ENCODE data around the gene MRPL45. TPM values are rescaled to one million over a fixed set of nuclear protein-coding genes. Genes with fewer than 3 reads are reported as not detected.

Gene MRPL45
- total and polyA plus RNA-seq, 2 donors (not counting 3 experiments of a cell fraction or from before 2014, with no cell fraction given) = 41.2 to 45.5 TPM

DNA sequence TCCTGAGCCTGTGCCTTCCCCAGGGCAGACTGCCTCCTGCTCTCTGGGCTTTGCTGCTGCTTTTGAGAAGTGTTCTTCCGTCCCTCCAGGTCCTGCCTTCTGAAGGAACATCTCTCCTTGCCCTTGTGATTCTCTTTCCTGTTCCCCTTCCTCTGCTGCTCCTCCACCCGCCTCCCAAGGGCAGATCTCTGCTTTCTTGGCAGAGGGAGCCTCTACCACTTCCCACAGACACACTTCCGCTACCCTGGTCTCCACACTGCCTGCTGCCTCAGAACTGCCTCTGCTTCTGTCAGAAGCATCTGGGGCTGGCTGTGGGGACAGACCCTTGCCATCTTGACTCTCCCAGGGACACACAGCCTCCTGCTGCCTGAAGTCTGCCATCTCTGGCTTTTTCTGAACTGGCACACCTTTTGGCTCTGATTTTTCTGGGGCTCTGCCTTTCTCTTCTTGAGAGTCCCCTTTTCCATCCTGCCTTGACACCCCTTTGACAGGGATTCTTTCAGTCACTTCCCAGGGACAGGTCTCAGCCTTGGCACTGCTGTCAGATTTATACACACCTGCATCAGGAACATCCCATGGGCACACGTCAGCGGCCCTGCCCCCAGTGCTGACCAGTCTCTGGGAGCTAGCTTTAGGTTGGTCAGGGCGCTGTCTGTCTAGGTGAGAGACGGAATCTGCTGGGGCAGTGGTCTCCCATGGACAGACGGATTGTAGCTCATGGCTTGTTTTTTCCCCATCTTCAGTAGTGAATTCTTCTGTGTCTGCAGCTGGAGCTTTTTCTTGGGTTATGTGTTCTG, 30.2 kb downstream of the MRPL45 start:
- H3K4me2 ChIP-seq (ENCODE audit: insufficient read depth, low read length) = no peak overlapping the region
- FAIRE-seq (no peak), DNase-seq (ENCODE audit: low read depth, low spot score) (no peak)
- no TSS peak for BruUV-seq (replicated peaks)
- no peak overlapping the region for H3K9ac ChIP-seq (replicated peaks; ENCODE audit: extremely low read depth, insufficient read depth, low read length)
- intact Hi-C loops (cut with micrococcal nuclease) (no loop called here), dilution Hi-C loops (cut with MboI; ENCODE audit: extremely low pct_ligation_motif_present, low sequenced_read_pairs) (no loop called here)
- no peak overlapping the region for H3K4me3 ChIP-seq (replicated peaks in 1 of 3; ENCODE audit: insufficient read depth in 1 of 3, low read depth in 1 of 3, low read length in 3 of 3)
- H3K27me3 ChIP-seq (ENCODE audit: control insufficient read depth in 2 of 2, insufficient read depth in 2 of 2, low read length in 2 of 2) = peaks cover 0 to 3% of the 10 kb centered on the region in 2 experiments
- no peaks in the 10 kb centered on the region for H3K9me1 ChIP-seq (replicated peaks; ENCODE audit: control insufficient read depth, extremely low read depth, insufficient read depth, low read length)
- H3K27ac ChIP-seq (ENCODE audit: insufficient read depth, low read depth, low read length) = no peak overlapping the region
- no peak overlapping the region for H2AFZ ChIP-seq (ENCODE audit: low read depth, low read length)
- CTCF ChIA-PET = interaction anchor here (0.5 to 4.1 kb wide), 5 partner anchors 8 to 87 kb away, joined by 3 to 21 read pairs (median 3); no protein-coding TSS in a partner anchor
- TF ChIP-seq GATA2 (IDR thresholded peaks at IDR 0.05; ENCODE audit: insufficient read depth, insufficient read length, low read depth, low read length) (no peak), POLR2A (IDR thresholded peaks at IDR 0.05; ENCODE audit: low read depth, low read length) (no peak), FOS (IDR thresholded peaks at IDR 0.05; ENCODE audit: borderline replicate concordance, insufficient read depth, low read length) (no peak), JUN (IDR thresholded peaks at IDR 0.05; ENCODE audit: borderline replicate concordance, insufficient read depth, insufficient read length, low read depth) (no peak), EZH2 (IDR thresholded peaks at IDR 0.05; ENCODE audit: borderline replicate concordance, low read depth, low read length, severe bottlenecking) (no peak), MYC (IDR thresholded peaks at IDR 0.05; ENCODE audit: low read depth, low read length) (no peak), POLR2AphosphoS5 (IDR thresholded peaks at IDR 0.05; ENCODE audit: insufficient read depth, low read depth, low read length) (no peak)
- TF ChIP-seq, protein P1, sequence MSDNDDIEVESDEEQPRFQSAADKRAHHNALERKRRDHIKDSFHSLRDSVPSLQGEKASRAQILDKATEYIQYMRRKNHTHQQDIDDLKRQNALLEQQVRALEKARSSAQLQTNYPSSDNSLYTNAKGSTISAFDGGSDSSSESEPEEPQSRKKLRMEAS (IDR thresholded peaks at IDR 0.05; ENCODE audit: insufficient read depth, insufficient read length) = no peak
- TF ChIP-seq, protein P2, sequence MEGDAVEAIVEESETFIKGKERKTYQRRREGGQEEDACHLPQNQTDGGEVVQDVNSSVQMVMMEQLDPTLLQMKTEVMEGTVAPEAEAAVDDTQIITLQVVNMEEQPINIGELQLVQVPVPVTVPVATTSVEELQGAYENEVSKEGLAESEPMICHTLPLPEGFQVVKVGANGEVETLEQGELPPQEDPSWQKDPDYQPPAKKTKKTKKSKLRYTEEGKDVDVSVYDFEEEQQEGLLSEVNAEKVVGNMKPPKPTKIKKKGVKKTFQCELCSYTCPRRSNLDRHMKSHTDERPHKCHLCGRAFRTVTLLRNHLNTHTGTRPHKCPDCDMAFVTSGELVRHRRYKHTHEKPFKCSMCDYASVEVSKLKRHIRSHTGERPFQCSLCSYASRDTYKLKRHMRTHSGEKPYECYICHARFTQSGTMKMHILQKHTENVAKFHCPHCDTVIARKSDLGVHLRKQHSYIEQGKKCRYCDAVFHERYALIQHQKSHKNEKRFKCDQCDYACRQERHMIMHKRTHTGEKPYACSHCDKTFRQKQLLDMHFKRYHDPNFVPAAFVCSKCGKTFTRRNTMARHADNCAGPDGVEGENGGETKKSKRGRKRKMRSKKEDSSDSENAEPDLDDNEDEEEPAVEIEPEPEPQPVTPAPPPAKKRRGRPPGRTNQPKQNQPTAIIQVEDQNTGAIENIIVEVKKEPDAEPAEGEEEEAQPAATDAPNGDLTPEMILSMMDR (IDR thresholded peaks at IDR 0.05; ENCODE audit: extremely low read depth in 1 of 2, insufficient read depth in 1 of 2, low read depth in 1 of 2, low read length in 2 of 2) = no peak
- POLR2A ChIA-PET = no interaction called here
- H3K79me2 ChIP-seq (ENCODE audit: control insufficient read depth, insufficient read depth, low read length) = no peaks in the 10 kb centered on the region
- H4K20me1 ChIP-seq (replicated peaks; ENCODE audit: control insufficient read depth, extremely low read depth, insufficient read depth, low read length) = no peaks in the 10 kb centered on the region
- H3K4me1 ChIP-seq (ENCODE audit: control insufficient read depth, extremely low read depth, insufficient read depth, low read length) = peaks cover 5% of the 10 kb centered on the region
- H3K36me3 ChIP-seq (ENCODE audit: control insufficient read depth in 2 of 2, extremely low read depth in 1 of 2, insufficient read depth in 2 of 2, low read length in 2 of 2) = peaks cover 0 to 2% of the 10 kb centered on the region in 2 experiments
- no peaks in the 10 kb centered on the region for H3K9me3 ChIP-seq (replicated peaks; ENCODE audit: control insufficient read depth, insufficient read depth, low read length)

All from endothelial cell of umbilical vein (primary cell).